ENCODE results near the gene APOA5. TPM values are rescaled to one million over a fixed set of nuclear protein-coding genes. Genes with fewer than 3 reads are reported as not detected.
A peak's percentile ranks its signal among the peaks of the same experiment; 100 is the strongest.
"Not testable (repeated sequence)": the region's sequence is repeated elsewhere in the genome, so short reads cannot be mapped to it uniquely, and the experiment has no call there.

The APOA5 gene
- total and polyA plus RNA-seq, 2 donors (not counting 3 experiments of a cell fraction or from before 2014, with no cell fraction given) = not detected

GRCh38 chr11:116835042-116835772 lies 43.5 kb upstream of the APOA5 start:
- H4K20me1 ChIP-seq (replicated peaks; ENCODE audit: control insufficient read depth, extremely low read depth, insufficient read depth, low read length) = no peaks in the 10 kb centered on the region
- peak overlapping the region; percentile 1 to 32 (median 15) for H3K4me3 ChIP-seq (replicated peaks in 1 of 3; ENCODE audit: insufficient read depth in 1 of 3, low read depth in 1 of 3, low read length in 3 of 3)
- H3K36me3 ChIP-seq (ENCODE audit: control insufficient read depth in 2 of 2, extremely low read depth in 1 of 2, insufficient read depth in 2 of 2, low read length in 2 of 2) = no peaks in the 10 kb centered on the region
- no peak overlapping the region for H3K9ac ChIP-seq (replicated peaks; ENCODE audit: extremely low read depth, insufficient read depth, low read length)
- H3K27me3 ChIP-seq (ENCODE audit: control insufficient read depth in 2 of 2, insufficient read depth in 2 of 2, low read length in 2 of 2) = no peaks in the 10 kb centered on the region
- no peaks in the 10 kb centered on the region for H3K9me1 ChIP-seq (replicated peaks; ENCODE audit: control insufficient read depth, extremely low read depth, insufficient read depth, low read length)
- H3K27ac ChIP-seq (ENCODE audit: insufficient read depth, low read depth, low read length) = no peak overlapping the region
- no TSS peak for BruUV-seq (replicated peaks)
- peak overlapping the region; percentile 40 for H3K4me2 ChIP-seq (ENCODE audit: insufficient read depth, low read length)
- intact Hi-C loops (cut with micrococcal nuclease) = loop anchor here (5.0 kb wide), 1 partner anchor 103 kb away; no protein-coding TSS in a partner anchor
- TF ChIP-seq POLR2A (IDR thresholded peaks at IDR 0.05; ENCODE audit: low read depth, low read length) (no peak), MYC (IDR thresholded peaks at IDR 0.05; ENCODE audit: low read depth, low read length) (no peak), CTCF (IDR thresholded peaks at IDR 0.05; ENCODE audit: extremely low read depth in 1 of 2, insufficient read depth in 1 of 2, low read depth in 1 of 2, low read length in 2 of 2) (no peak), EZH2 (IDR thresholded peaks at IDR 0.05; ENCODE audit: borderline replicate concordance, low read depth, low read length, severe bottlenecking) (no peak), MAX (IDR thresholded peaks at IDR 0.05; ENCODE audit: insufficient read depth, insufficient read length) (no peak), FOS (IDR thresholded peaks at IDR 0.05; ENCODE audit: borderline replicate concordance, insufficient read depth, low read length) (no peak), GATA2 (IDR thresholded peaks at IDR 0.05; ENCODE audit: insufficient read depth, insufficient read length, low read depth, low read length) (no peak), JUN (IDR thresholded peaks at IDR 0.05; ENCODE audit: borderline replicate concordance, insufficient read depth, insufficient read length, low read depth) (no peak), POLR2AphosphoS5 (IDR thresholded peaks at IDR 0.05; ENCODE audit: insufficient read depth, low read depth, low read length) (no peak)
- H2AFZ ChIP-seq (ENCODE audit: low read depth, low read length) = peak overlapping the region; percentile 69
- no peaks in the 10 kb centered on the region for H3K9me3 ChIP-seq (replicated peaks; ENCODE audit: control insufficient read depth, insufficient read depth, low read length)
- H3K79me2 ChIP-seq (ENCODE audit: control insufficient read depth, insufficient read depth, low read length) = no peaks in the 10 kb centered on the region
- CTCF ChIA-PET = interaction anchor here (0.7 to 5.0 kb wide), 33 partner anchors 9 to 391 kb away, joined by 3 to 272 read pairs (median 5); partner anchors contain the start of genes APOA4, APOA5, BUD13 and PAFAH1B2
- FAIRE-seq (no peak), DNase-seq (ENCODE audit: low read depth, low spot score) (peak; percentile 7)
- POLR2A ChIA-PET = interaction anchor here (0.5 to 1.2 kb wide), 2 partner anchors 45 to 163 kb away, joined by 4 read pairs; no protein-coding TSS in a partner anchor
- peaks cover 6% of the 10 kb centered on the region for H3K4me1 ChIP-seq (ENCODE audit: control insufficient read depth, extremely low read depth, insufficient read depth, low read length)
- dilution Hi-C loops (cut with MboI; ENCODE audit: extremely low pct_ligation_motif_present, low sequenced_read_pairs) = no loop called here

GRCh38 chr11:116834535-116835041 lies 42.9 kb upstream of the APOA5 start:
- H4K20me1 ChIP-seq (replicated peaks; ENCODE audit: control insufficient read depth, extremely low read depth, insufficient read depth, low read length); dilution Hi-C loops (cut with MboI; ENCODE audit: extremely low pct_ligation_motif_present, low sequenced_read_pairs); H3K36me3 ChIP-seq (ENCODE audit: control insufficient read depth in 2 of 2, extremely low read depth in 1 of 2, insufficient read depth in 2 of 2, low read length in 2 of 2); H3K4me3 ChIP-seq (replicated peaks in 1 of 3; ENCODE audit: insufficient read depth in 1 of 3, low read depth in 1 of 3, low read length in 3 of 3); POLR2A ChIA-PET; H3K9me3 ChIP-seq (replicated peaks; ENCODE audit: control insufficient read depth, insufficient read depth, low read length); H3K4me2 ChIP-seq (ENCODE audit: insufficient read depth, low read length); H3K27me3 ChIP-seq (ENCODE audit: control insufficient read depth in 2 of 2, insufficient read depth in 2 of 2, low read length in 2 of 2); H3K79me2 ChIP-seq (ENCODE audit: control insufficient read depth, insufficient read depth, low read length); H2AFZ ChIP-seq (ENCODE audit: low read depth, low read length); FAIRE-seq; DNase-seq (ENCODE audit: low read depth, low spot score); BruUV-seq (replicated peaks); H3K4me1 ChIP-seq (ENCODE audit: control insufficient read depth, extremely low read depth, insufficient read depth, low read length); H3K27ac ChIP-seq (ENCODE audit: insufficient read depth, low read depth, low read length); H3K9me1 ChIP-seq (replicated peaks; ENCODE audit: control insufficient read depth, extremely low read depth, insufficient read depth, low read length); H3K9ac ChIP-seq (replicated peaks; ENCODE audit: extremely low read depth, insufficient read depth, low read length): not testable (repeated sequence)
- CTCF ChIA-PET = interaction anchor here (1.3 to 5.0 kb wide), 4 partner anchors 10 to 43 kb away, joined by 3 to 272 read pairs (median 12); partner anchors contain the start of genes APOA4 and APOA5
- intact Hi-C loops (cut with micrococcal nuclease) = loop anchor here (5.0 kb wide), 1 partner anchor 102 kb away; no protein-coding TSS in a partner anchor
